ENCODE measurements around the gene FBLN2.
"Not testable (repeated sequence)": the region's sequence is repeated elsewhere in the genome, so short reads cannot be mapped to it uniquely, and the experiment has no call there.

The FBLN2 gene

GRCh38 chr3:13514639-13515435, 34.1 kb upstream of the FBLN2 start:
- DNase-seq = no peak

GRCh38 chr3:13515786-13516759, 32.9 kb upstream of the FBLN2 start:
- DNase-seq = no peak

- no peak for DNase-seq
Measured at GRCh38 chr3:13516760-13517135, 32.2 kb upstream of the FBLN2 start.

- no peak for DNase-seq
Measured at GRCh38 chr3:13517253-13517977, 31.5 kb upstream of the FBLN2 start.

- DNase-seq = no peak
Measured at GRCh38 chr3:13518516-13518953, 30.4 kb upstream of the FBLN2 start.

- DNase-seq = no peak
Measured at GRCh38 chr3:13519006-13519791, 29.7 kb upstream of the FBLN2 start.

GRCh38 chr3:13520326-13520880, 28.5 kb upstream of the FBLN2 start:
- DNase-seq = no peak

- DNase-seq = no peak
Measured at GRCh38 chr3:13521309-13521708, 27.6 kb upstream of the FBLN2 start.

GRCh38 chr3:13521749-13522148, 27.2 kb upstream of the FBLN2 start:
- DNase-seq = not testable (repeated sequence)

- DNase-seq = no peak
Measured at GRCh38 chr3:13522236-13522635, 26.7 kb upstream of the FBLN2 start.

GRCh38 chr3:13524979-13525669, 23.8 kb upstream of the FBLN2 start:
- no peak for DNase-seq

- DNase-seq = no peak
Measured at GRCh38 chr3:13525827-13526625, 22.9 kb upstream of the FBLN2 start.

- DNase-seq = no peak
Measured at GRCh38 chr3:13526626-13526949, 22.3 kb upstream of the FBLN2 start.

- no peak for DNase-seq
Measured at GRCh38 chr3:13528217-13528867, 20.6 kb upstream of the FBLN2 start.

GRCh38 chr3:13529196-13530112, 19.5 kb upstream of the FBLN2 start:
- no peak for DNase-seq

GRCh38 chr3:13530241-13531009, 18.5 kb upstream of the FBLN2 start:
- DNase-seq = no peak

- no peak for DNase-seq
Measured at GRCh38 chr3:13532085-13532484, 16.8 kb upstream of the FBLN2 start.

GRCh38 chr3:13532631-13533030, 16.3 kb upstream of the FBLN2 start:
- DNase-seq = no peak
